HEK293 (cell line): ENCODE data around the gene EFCC1.
"Not testable (repeated sequence)": the region's sequence is repeated elsewhere in the genome, so short reads cannot be mapped to it uniquely, and the experiment has no call there.

Experiments
- CTCF ChIA-PET: fragments of 350-600 bp; formaldehyde crosslinking; extraction: SDS; loops from one replicate; lab custom pipeline; 2021; ENCODE audit warnings: antibody characterized with exemption; lab: Yijun Ruan, JAX
- POLR2A ChIA-PET: fragments of 300-600 bp; formaldehyde crosslinking; extraction: SDS; loops from one replicate; lab custom pipeline; 2020; ENCODE audit warnings: antibody characterized with exemption, inconsistent platforms; lab: Yijun Ruan, JAX
- H3K27ac ChIP-seq: fragments of 200-500 bp; sonication (Bioruptor generic); 2 replicates; pipeline ENCODE4 v1.5.1; 2014; ENCODE audit warnings: low read depth, low read length, control low read depth, inconsistent platforms; ENCODE audit errors: extremely low read depth
- H3K36me3 ChIP-seq, 2 experiments: fragments of 200-500 bp in 1 of 2; sonication (Bioruptor generic) in 1 of 2; 1 replicate in 1 of 2; 2 replicates in 1 of 2; pipeline ENCODE4 v1.5.1; 2014 to 2017; ENCODE audit warnings: inconsistent platforms in 2 of 2, low read length in 2 of 2; ENCODE audit not compliant: control insufficient read depth in 2 of 2, insufficient read depth in 1 of 2
- H3K4me1 ChIP-seq: fragments of 200-500 bp; sonication (Bioruptor generic); 2 replicates; pipeline ENCODE4 v1.5.1; 2014; ENCODE audit warnings: mild to moderate bottlenecking, low read length, inconsistent platforms; ENCODE audit not compliant: control insufficient read depth, insufficient read depth
- H3K4me3 ChIP-seq: 2 replicates; pipeline ENCODE4 v1.5.1; 2011; ENCODE audit warnings: low read depth, mild to moderate bottlenecking, control low read depth, low read length, moderate library complexity
- H3K9me3 ChIP-seq: fragments of 200-500 bp; sonication (Bioruptor generic); 2 replicates; pipeline ENCODE4 v1.5.1; 2014; ENCODE audit warnings: low read depth, low read length, inconsistent platforms; ENCODE audit not compliant: control insufficient read depth, insufficient read depth
- CTCF ChIP-seq: fragments of 450-650 bp; formaldehyde crosslinking; IDR thresholded peaks from 2 replicates; pipeline ENCODE4 v1.5.1; 2016; ENCODE audit warnings: missing biosample characterization, missing genetic modification characterization
- WT1 ChIP-seq: fragments of 450-650 bp; formaldehyde crosslinking; IDR thresholded peaks from 2 replicates; pipeline ENCODE4 v1.5.1; 2016; ENCODE audit warnings: missing biosample characterization, missing genetic modification characterization
- ZBTB44 ChIP-seq: fragments of 450-650 bp; IDR thresholded peaks from 2 replicates; pipeline ENCODE4 v1.5.1; 2018; ENCODE audit warnings: missing biosample characterization, mild to moderate bottlenecking, missing genetic modification characterization
- ZBTB7A ChIP-seq: fragments of 450-650 bp; formaldehyde crosslinking; IDR thresholded peaks from 2 replicates; pipeline ENCODE4 v1.5.1; 2016; ENCODE audit warnings: low read depth, missing biosample characterization, missing genetic modification characterization
- ZNF155 ChIP-seq: fragments of 450-650 bp; formaldehyde crosslinking; IDR thresholded peaks from 2 replicates; pipeline ENCODE4 v1.5.1; 2016; ENCODE audit warnings: missing biosample characterization, missing genetic modification characterization
- ZNF221 ChIP-seq: fragments of 450-650 bp; formaldehyde crosslinking; IDR thresholded peaks from 2 replicates; pipeline ENCODE4 v1.5.1; 2017; ENCODE audit warnings: missing biosample characterization, missing genetic modification characterization, borderline replicate concordance
- ZNF398 ChIP-seq: fragments of 450-650 bp; formaldehyde crosslinking; IDR thresholded peaks from 2 replicates; pipeline ENCODE4 v1.5.1; 2017; ENCODE audit warnings: missing biosample characterization, missing genetic modification characterization
- ZNF48 ChIP-seq: fragments of 450-650 bp; formaldehyde crosslinking; IDR thresholded peaks from 2 replicates; pipeline ENCODE4 v1.5.1; 2016; ENCODE audit warnings: missing biosample characterization, missing genetic modification characterization
- ZNF521 ChIP-seq: fragments of 450-650 bp; formaldehyde crosslinking; IDR thresholded peaks from 2 replicates; pipeline ENCODE4 v1.5.1; 2017; ENCODE audit warnings: missing biosample characterization, mild to moderate bottlenecking, missing genetic modification characterization
- ZNF596 ChIP-seq: fragments of 450-650 bp; IDR thresholded peaks from 2 replicates; pipeline ENCODE4 v1.5.0; 2018; ENCODE audit warnings: missing biosample characterization, mild to moderate bottlenecking, missing genetic modification characterization, moderate library complexity
- ZNF747 ChIP-seq: fragments of 450-650 bp; formaldehyde crosslinking; IDR thresholded peaks from 2 replicates; pipeline ENCODE4 v1.5.1; 2016; ENCODE audit warnings: missing biosample characterization, missing genetic modification characterization
- ZNF776 ChIP-seq: fragments of 450-650 bp; formaldehyde crosslinking; IDR thresholded peaks from 2 replicates; pipeline ENCODE4 v1.5.0; 2017; ENCODE audit warnings: missing biosample characterization, missing genetic modification characterization, borderline replicate concordance
- ZNF791 ChIP-seq: fragments of 450-650 bp; formaldehyde crosslinking; IDR thresholded peaks from 2 replicates; pipeline ENCODE4 v1.5.1; 2016; ENCODE audit warnings: missing biosample characterization, missing genetic modification characterization
- ZSCAN5A ChIP-seq: fragments of 450-650 bp; formaldehyde crosslinking; IDR thresholded peaks from 2 replicates; pipeline ENCODE4 v1.5.1; 2016; ENCODE audit warnings: missing biosample characterization, missing genetic modification characterization

Gene EFCC1

GRCh38 chr3:129087138-129087702 is 86.1 kb downstream of the EFCC1 start (continued):
- TF ChIP-seq ZNF398 (no peak), ZNF776 (no peak), ZNF155 (tag by site-specific recombination) (no peak), ZSCAN5A (tag by site-specific recombination) (no peak), ZNF48 (no peak), ZNF791 (tag by site-specific recombination) (no peak), WT1 (tag by site-specific recombination) (no peak), ZBTB44 (no peak), ZNF596 (tag by site-specific recombination) (no peak), CTCF (no peak), ZNF521 (tag by site-specific recombination) (no peak), ZBTB7A (tag by site-specific recombination) (no peak), ZNF747 (tag by site-specific recombination) (no peak), ZNF221 (tag by site-specific recombination) (no peak)
- TF ChIP-seq, all 188 proteins: peak for 0

GRCh38 chr3:129087904-129088303 is 86.8 kb downstream of the EFCC1 start:
- CTCF ChIA-PET = not testable (repeated sequence)

GRCh38 chr3:129088312-129088711 is 87.2 kb downstream of the EFCC1 start:
- H3K4me1 ChIP-seq, H3K4me3 ChIP-seq, POLR2A ChIA-PET, CTCF ChIA-PET, H3K9me3 ChIP-seq, H3K36me3 ChIP-seq, H3K27ac ChIP-seq: not testable (repeated sequence)

More at GRCh38 chr3:129087904-129088303, 86.8 kb downstream of the EFCC1 start:
- POLR2A ChIA-PET, H3K36me3 ChIP-seq, H3K4me3 ChIP-seq, H3K9me3 ChIP-seq, H3K27ac ChIP-seq, H3K4me1 ChIP-seq: not testable (repeated sequence)
